LNCAP (cell line): ENCODE results near the gene IL22RA1.

Experiments
- CTCF ChIP-seq: fragments of 450-650 bp; IDR thresholded peaks from 2 replicates; pipeline ENCODE4 v1.5.1; 2017; ENCODE audit warnings: mild to moderate bottlenecking

IL22RA1 gene

GRCh38 chr1:24085007-24085406, 57.9 kb downstream of the IL22RA1 start:
- TF ChIP-seq CTCF, result no peak

- no peak for TF ChIP-seq CTCF
These were observed 58.9 kb downstream of the IL22RA1 start for GRCh38 chr1:24084050-24084449.

- no peak for TF ChIP-seq CTCF
These were observed 60.6 kb downstream of the IL22RA1 start for GRCh38 chr1:24082372-24082771.

GRCh38 chr1:24081190-24081589, 61.8 kb downstream of the IL22RA1 start:
- no peak for TF ChIP-seq CTCF

GRCh38 chr1:24080131-24080530, 62.8 kb downstream of the IL22RA1 start:
- no peak for TF ChIP-seq CTCF

- TF ChIP-seq CTCF, result no peak
These were observed 65.5 kb downstream of the IL22RA1 start for GRCh38 chr1:24077278-24077978.

- no peak for TF ChIP-seq CTCF
These were observed 67.0 kb downstream of the IL22RA1 start for GRCh38 chr1:24075946-24076345.

- no peak for TF ChIP-seq CTCF
These were observed 67.4 kb downstream of the IL22RA1 start for GRCh38 chr1:24075590-24075854.
